Gastroesophageal sphincter (tissue), 3 donors: ENCODE results near the gene CAPN12.

Experiments used
- CTCF ChIP-seq, 4 experiments: fragments of 200-600 bp in 2 of 4; fragments of 450-650 bp in 2 of 4; sonication (generic) in 1 of 4; IDR thresholded peaks; one replicate each; pipeline ENCODE4 v1.5.1; 2017 to 2019; ENCODE audit warnings: antibody characterized with exemption in 4 of 4, mild to moderate bottlenecking in 2 of 4, moderate library complexity in 2 of 4
- POLR2A ChIP-seq, 2 donors: fragments of 450-650 bp; IDR thresholded peaks; one replicate each; pipeline ENCODE4 v1.6.1; 2017; ENCODE audit warnings: antibody characterized with exemption in 2 of 2, mild to moderate bottlenecking in 2 of 2, moderate library complexity in 1 of 2

GRCh38 chr19:38734426-38735256, 9.6 kb downstream of the CAPN12 start:
- TF ChIP-seq CTCF (IDR thresholded peaks at IDR 0.05) (no peak), POLR2A (IDR thresholded peaks at IDR 0.05) (no peak)
